HepG2 (cell line): ENCODE results near the gene CYB5R2. TPM values are rescaled to one million over a fixed set of nuclear protein-coding genes. Genes with fewer than 3 reads are reported as not detected.
A peak's percentile ranks its signal among the peaks of the same experiment; 100 is the strongest.

Source experiments
- ATAC-seq: fragments of 200-7000 bp; cut with Tn5 transposase; 3 replicates; pipeline ENCODE4 v1.9.1; 2020; ENCODE audit warnings: mild to moderate bottlenecking, moderate library complexity
- BruUV-seq: library from RNA; stranded (reverse); fragments of 400-500 nt; replicated peaks from 2 replicates; lab custom pipeline; 2021; lab: Mats Ljungman, UMichigan
- CTCF ChIA-PET: fragments of 300-600 bp; formaldehyde crosslinking; extraction: SDS; loops from one replicate; lab custom pipeline; 2021; ENCODE audit warnings: low total read pairs, inconsistent platforms, low intra/inter-chr PET ratio; lab: Yijun Ruan, JAX
- POLR2A ChIA-PET: fragments of 350-600 bp; sonication (Branson Sonifier 250); formaldehyde crosslinking; loops from one replicate; lab custom pipeline; 2020; ENCODE audit warnings: antibody characterized with exemption, inconsistent platforms; lab: Yijun Ruan, JAX
- DNase-seq: peaks from one replicate; pipeline ENCODE4 v3.0.0-alpha.2; 2015; ENCODE audit warnings: low spot score
- FAIRE-seq: peaks from 3 replicates; lab custom pipeline; 2011; peaks lifted over from hg19 to GRCh38; lab: Jason Lieb, UNC
- H2AFZ ChIP-seq: one replicate; pipeline ENCODE4 v1.6.1; 2011; ENCODE audit warnings: low read length, inconsistent platforms
- H3K27ac ChIP-seq: fragments of 300-600 bp; 3 replicates; pipeline ENCODE4 v1.8.0; 2011; ENCODE audit warnings: mixed run types, mild to moderate bottlenecking, mixed read lengths, low read length, inconsistent platforms; ENCODE audit not compliant: insufficient read depth; ENCODE audit errors: extremely low read length
- H3K27me3 ChIP-seq, 2 experiments: fragments of 200-600 bp in 1 of 2; 2 replicates in 1 of 2; 3 replicates in 1 of 2; pipeline versions ENCODE4 v1.6.0 to v1.8.0; 2011; ENCODE audit warnings: low read length in 2 of 2, mild to moderate bottlenecking in 2 of 2, moderate library complexity in 2 of 2, inconsistent platforms in 1 of 2; ENCODE audit not compliant: insufficient read depth in 2 of 2, control insufficient read depth in 1 of 2
- H3K36me3 ChIP-seq, 2 experiments: fragments of 200-600 bp in 1 of 2; replicated peaks in 1 of 2; 2 replicates in 1 of 2; 3 replicates in 1 of 2; pipeline versions ENCODE4 v1.5.1 to v1.8.0; 2011; ENCODE audit warnings: low read length in 2 of 2, inconsistent platforms in 1 of 2; ENCODE audit not compliant: insufficient read depth in 2 of 2, control insufficient read depth in 1 of 2
- H3K4me1 ChIP-seq: 2 replicates; pipeline ENCODE4 v1.5.1; 2012; ENCODE audit warnings: low read length, inconsistent platforms; ENCODE audit not compliant: insufficient read depth
- H3K4me2 ChIP-seq: 2 replicates; pipeline ENCODE4 v1.6.0; 2011; ENCODE audit warnings: low read depth, low read length, inconsistent platforms
- H3K4me3 ChIP-seq, 3 experiments: fragments of 200-600 bp in 1 of 3; sonication (generic), shearing (Covaris generic) in 1 of 3; replicated peaks in 1 of 3; 2 replicates each; pipeline ENCODE4 v1.5.1; 2011 to 2016; ENCODE audit warnings: low read length in 3 of 3, inconsistent platforms in 2 of 3, low read depth in 2 of 3, mild to moderate bottlenecking in 2 of 3, control low read depth in 1 of 3, mixed read lengths in 1 of 3; ENCODE audit not compliant: insufficient read depth in 1 of 3
- H3K79me2 ChIP-seq: one replicate; pipeline ENCODE4 v1.6.1; 2011; ENCODE audit warnings: low read length, inconsistent platforms; ENCODE audit not compliant: insufficient read depth
- H3K9ac ChIP-seq: 2 replicates; pipeline ENCODE4 v1.6.0; 2011; ENCODE audit warnings: mild to moderate bottlenecking, low read depth, low read length, inconsistent platforms; ENCODE audit not compliant: insufficient read depth
- H3K9me3 ChIP-seq: 2 replicates; pipeline ENCODE4 v1.5.1; 2012; ENCODE audit warnings: mild to moderate bottlenecking, low read length
- H4K20me1 ChIP-seq: 2 replicates; pipeline ENCODE4 v1.6.0; 2011; ENCODE audit warnings: inconsistent platforms, mild to moderate bottlenecking, low read length, moderate library complexity; ENCODE audit not compliant: insufficient read depth
- ATF6 ChIP-seq: sonication (generic); formaldehyde crosslinking; conservative IDR thresholded peaks from 2 replicates; pipeline ENCODE4 v1.4.0; 2020; ENCODE audit warnings: missing genetic modification reagents
- FOXK1 ChIP-seq: sonication (generic); formaldehyde crosslinking; IDR thresholded peaks from 2 replicates; pipeline ENCODE4 v1.4.0; 2020; ENCODE audit warnings: low read depth, missing genetic modification reagents, borderline replicate concordance
- KAT8 ChIP-seq: IDR thresholded peaks from 2 replicates; pipeline ENCODE4 v1.6.1; 2016; ENCODE audit warnings: missing genetic modification reagents, missing compliant biosample characterization
- RAD51 ChIP-seq: fragments of 450-650 bp; IDR thresholded peaks from 2 replicates; pipeline ENCODE4 v1.6.1; 2016; ENCODE audit warnings: borderline replicate concordance
- RFXANK ChIP-seq: IDR thresholded peaks from 2 replicates; pipeline ENCODE4 v1.6.1; 2016
- SMARCC2 ChIP-seq: fragments of 450-650 bp; IDR thresholded peaks from 2 replicates; pipeline ENCODE4 v1.6.1; 2017; ENCODE audit warnings: antibody characterized with exemption, mild to moderate bottlenecking
- ZBTB10 ChIP-seq: sonication (generic); formaldehyde crosslinking; IDR thresholded peaks from 2 replicates; pipeline ENCODE4 v1.4.0; 2020; ENCODE audit warnings: missing genetic modification reagents, borderline replicate concordance
- ZC3H13 ChIP-seq: sonication (generic); formaldehyde crosslinking; IDR thresholded peaks from 2 replicates; pipeline ENCODE4 v1.8.1; 2023; ENCODE audit warnings: mild to moderate bottlenecking, missing genetic modification reagents, moderate library complexity
- ZNF557 ChIP-seq: sonication (generic); formaldehyde crosslinking; IDR thresholded peaks from 2 replicates; pipeline ENCODE4 v1.4.0; 2020; ENCODE audit warnings: missing genetic modification reagents
- ZNF770 ChIP-seq: sonication (generic); formaldehyde crosslinking; IDR thresholded peaks from 2 replicates; pipeline ENCODE4 v1.5.0; 2020; ENCODE audit warnings: mild to moderate bottlenecking, missing genetic modification reagents
- WGBS: methylation state at CpG from one replicate; pipeline ENCODE4 v1.1.6; 2017; ENCODE audit warnings: low lambda C conversion rate; 5-methylcytosine and 5-hydroxymethylcytosine counted together
- in situ Hi-C: cut with HindIII; loops from 2 replicates; pipeline ENCODE4 v1.10.0; 2017; ENCODE audit warnings: low pct_unique_long_range_greater_than_20kb; ENCODE audit not compliant: extremely low pct_ligation_motif_present
- intact Hi-C: fragments of 100-400 bp; cut with micrococcal nuclease; formaldehyde crosslinking; loops from one replicate; pipeline ENCODE4 v1.10.0; 2022; ENCODE audit not compliant: unreplicated experiment
- polyA plus RNA-seq, 8 experiments: library from polyadenylated mRNA; depleted of rRNA in 3 of 8; stranded (reverse) in 7 of 8; unstranded in 1 of 8; fragments of >200 nt; fragmentation: Illumina TruSeq in 4 of 8; extraction: Trizol in 4 of 8; gene quantifications; 2 replicates each; pipeline versions ENCODE4 v1.2.1 to v1.2.3, GENCODE V29; 2011 to 2016; ENCODE audit warnings: low read depth in 4 of 8, missing spikeins in 1 of 8, mixed read lengths in 1 of 8; ENCODE audit not compliant: insufficient read depth in 1 of 8
- total RNA-seq, 5 experiments: library from RNA; depleted of rRNA; stranded (reverse); fragments of >200 nt; fragmentation: Illumina TruSeq; extraction: Trizol; gene quantifications; 2 replicates each; pipeline ENCODE4 v1.2.3, GENCODE V29; 2016; ENCODE audit warnings: low read depth in 1 of 5

Gene CYB5R2
- total and polyA plus RNA-seq, 2 of the 13 experiments (the other 11 are each of a cell fraction or from before 2014, with no cell fraction given) = 0.40 to 0.51 TPM

GRCh38 chr11:7673724-7674434 is 579 bp upstream of the CYB5R2 start:
- POLR2A ChIA-PET = no interaction called here
- WGBS = 84% methylated on average over 30 of the region's 72 CpGs
- TF ChIP-seq ZNF770 (CRISPR knock-in tag) (0 out of 2 replicates have a peak, but pooled peaks have one; percentile 12), FOXK1 (no peak)
- BruUV-seq = no TSS peak
- H3K36me3 ChIP-seq = no peaks in the 10 kb centered on the region
- no peaks in the 10 kb centered on the region for H3K79me2 ChIP-seq
- CTCF ChIA-PET = no interaction called here
- DNase-seq = no peak
- ATAC-seq = no peak
- no peak overlapping the region for H3K27ac ChIP-seq
- H2AFZ ChIP-seq = no peak overlapping the region
- no peak overlapping the region for H3K9ac ChIP-seq
- FAIRE-seq = no peak
- H3K4me3 ChIP-seq = peak overlapping the region in 1 of 3 experiments; percentile 43; a peak in 1 of 6 replicates
- intact Hi-C loops = no loop called here
- in situ Hi-C loops = no loop called here
- H3K27me3 ChIP-seq = peaks cover 3 to 19% of the 10 kb centered on the region in 2 experiments; a peak in 4 of 5 replicates
- peaks cover 22% of the 10 kb centered on the region for H3K4me1 ChIP-seq
- no peaks in the 10 kb centered on the region for H4K20me1 ChIP-seq
- no peaks in the 10 kb centered on the region for H3K9me3 ChIP-seq
- no peak overlapping the region; the same call in 1 of the 2 replicates for H3K4me2 ChIP-seq

- H3K27me3 ChIP-seq = peaks cover 3 to 19% of the 10 kb centered on the region in 2 experiments; a peak in 4 of 5 replicates
- CTCF ChIA-PET = no interaction called here
- peaks cover 22% of the 10 kb centered on the region for H3K4me1 ChIP-seq
- in situ Hi-C loops (no loop called here), intact Hi-C loops (no loop called here)
- ATAC-seq (no peak; the same call in 2 of the 3 replicates), FAIRE-seq (no peak), DNase-seq (no peak)
- POLR2A ChIA-PET = no interaction called here
- H3K36me3 ChIP-seq = no peaks in the 10 kb centered on the region
- H2AFZ ChIP-seq = no peak overlapping the region
- no peak overlapping the region for H3K9ac ChIP-seq
- H4K20me1 ChIP-seq = no peaks in the 10 kb centered on the region
- peak overlapping the region; percentile 59; the same call in 1 of the 2 replicates for H3K4me2 ChIP-seq
- BruUV-seq = no TSS peak
- no peaks in the 10 kb centered on the region for H3K79me2 ChIP-seq
- no peaks in the 10 kb centered on the region for H3K9me3 ChIP-seq
- H3K27ac ChIP-seq = no peak overlapping the region
- 71% methylated on average over 11 of the region's 16 CpGs for WGBS
- no peak overlapping the region for H3K4me3 ChIP-seq
- no peak for TF ChIP-seq KAT8 (CRISPR knock-in tag)
- no peak for TF ChIP-seq SMARCC2
- no peak for TF ChIP-seq RAD51
- TF ChIP-seq ZNF557 (CRISPR knock-in tag) = no peak
- TF ChIP-seq RFXANK = no peak
- no peak for TF ChIP-seq ATF6
- TF ChIP-seq ZC3H13 (CRISPR knock-in tag) = no peak
- no peak for TF ChIP-seq ZBTB10
These were observed 882 bp downstream of the CYB5R2 start for GRCh38 chr11:7672276-7672959.
